Right lobe of liver (tissue), 4 donors: ENCODE results near the gene PCCA.

Source experiments
- POLR2A ChIP-seq: fragments of 450-650 bp; IDR thresholded peaks from one replicate; pipeline ENCODE4 v1.6.1; 2017; ENCODE audit warnings: antibody characterized with exemption, mild to moderate bottlenecking
- TF ChIP-seq, protein P1 (sequence below), 4 donors: fragments of 200-600 bp in 3 of 4; fragments of 450-650 bp in 1 of 4; IDR thresholded peaks; one replicate each; pipeline versions ENCODE4 v1.5.1 to v1.8.0; 2016 to 2022; ENCODE audit warnings: antibody characterized with exemption in 4 of 4, mild to moderate bottlenecking in 2 of 4
- donor health status: DM: no; HTN: no; CAD: no.
- donor health status: DM: no; HTN: no; CAD: no.
- donor health status: DM: no; HTN: yes; CAD: no.

DNA sequence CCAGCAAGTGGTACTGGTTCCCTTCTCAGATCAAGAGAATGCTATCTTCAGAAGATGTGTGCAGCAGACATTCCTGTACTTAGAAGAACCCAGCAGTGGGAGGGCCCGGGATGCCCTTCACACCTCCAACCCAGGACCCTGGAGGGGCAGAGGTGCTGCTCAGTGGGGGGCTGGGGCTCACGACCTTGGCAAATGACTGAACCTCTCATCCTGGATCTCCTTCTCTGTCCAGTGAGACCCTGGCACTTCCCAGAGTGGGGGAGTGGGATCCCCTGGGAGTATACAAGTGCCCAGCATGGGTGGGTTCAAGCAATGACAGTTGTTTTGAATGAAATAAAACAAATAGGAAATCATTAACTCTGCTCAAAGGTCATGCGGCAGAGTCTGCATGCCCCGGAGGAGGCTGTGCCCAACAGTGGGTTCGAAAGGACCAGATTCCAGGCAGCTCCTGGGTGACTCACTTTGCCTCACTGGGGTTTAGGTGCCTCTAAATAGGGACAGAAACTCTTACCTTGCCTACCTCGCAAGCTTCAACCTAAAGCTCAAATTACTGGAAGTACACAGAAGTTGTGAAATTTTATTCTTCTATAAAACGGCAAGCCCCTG is 472.8 kb downstream of the PCCA start:
- TF ChIP-seq, protein P1, sequence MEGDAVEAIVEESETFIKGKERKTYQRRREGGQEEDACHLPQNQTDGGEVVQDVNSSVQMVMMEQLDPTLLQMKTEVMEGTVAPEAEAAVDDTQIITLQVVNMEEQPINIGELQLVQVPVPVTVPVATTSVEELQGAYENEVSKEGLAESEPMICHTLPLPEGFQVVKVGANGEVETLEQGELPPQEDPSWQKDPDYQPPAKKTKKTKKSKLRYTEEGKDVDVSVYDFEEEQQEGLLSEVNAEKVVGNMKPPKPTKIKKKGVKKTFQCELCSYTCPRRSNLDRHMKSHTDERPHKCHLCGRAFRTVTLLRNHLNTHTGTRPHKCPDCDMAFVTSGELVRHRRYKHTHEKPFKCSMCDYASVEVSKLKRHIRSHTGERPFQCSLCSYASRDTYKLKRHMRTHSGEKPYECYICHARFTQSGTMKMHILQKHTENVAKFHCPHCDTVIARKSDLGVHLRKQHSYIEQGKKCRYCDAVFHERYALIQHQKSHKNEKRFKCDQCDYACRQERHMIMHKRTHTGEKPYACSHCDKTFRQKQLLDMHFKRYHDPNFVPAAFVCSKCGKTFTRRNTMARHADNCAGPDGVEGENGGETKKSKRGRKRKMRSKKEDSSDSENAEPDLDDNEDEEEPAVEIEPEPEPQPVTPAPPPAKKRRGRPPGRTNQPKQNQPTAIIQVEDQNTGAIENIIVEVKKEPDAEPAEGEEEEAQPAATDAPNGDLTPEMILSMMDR (IDR thresholded peaks at IDR 0.05), result no peak
- TF ChIP-seq POLR2A, result no peak
